Epithelial cell of esophagus (primary cell): ENCODE measurements around the gene DTX3.
A peak's percentile ranks its signal among the peaks of the same experiment; 100 is the strongest.
"Not testable (repeated sequence)": the region's sequence is repeated elsewhere in the genome, so short reads cannot be mapped to it uniquely, and the experiment has no call there.

Experiments
- DNase-seq: peaks from one replicate; pipeline ENCODE4 v3.0.0; 2010; ENCODE audit warnings: low read depth
- H3K4me3 ChIP-seq: 2 replicates; pipeline ENCODE4 v1.5.1; 2011; ENCODE audit warnings: mild to moderate bottlenecking, low read length, control low read depth
- CTCF ChIP-seq: IDR thresholded peaks from 2 replicates; pipeline ENCODE4 v1.5.1; 2011; ENCODE audit warnings: low read depth, mild to moderate bottlenecking, low read length, control low read depth, inconsistent platforms; ENCODE audit not compliant: insufficient read depth; ENCODE audit errors: missing control alignments

DTX3 gene

GRCh38 chr12:57604454-57604991, at the start of gene DTX3:
Gene DTX3, plus strand, starts transcription at chr12:57604824. Its CDS starts 1,694 bp downstream, at chr12:57606518.
- DNase-seq, result no peak
- TF ChIP-seq CTCF, result no peak
- H3K4me3 ChIP-seq, result peak within 1 kb of the TSS; percentile 63

DNA sequence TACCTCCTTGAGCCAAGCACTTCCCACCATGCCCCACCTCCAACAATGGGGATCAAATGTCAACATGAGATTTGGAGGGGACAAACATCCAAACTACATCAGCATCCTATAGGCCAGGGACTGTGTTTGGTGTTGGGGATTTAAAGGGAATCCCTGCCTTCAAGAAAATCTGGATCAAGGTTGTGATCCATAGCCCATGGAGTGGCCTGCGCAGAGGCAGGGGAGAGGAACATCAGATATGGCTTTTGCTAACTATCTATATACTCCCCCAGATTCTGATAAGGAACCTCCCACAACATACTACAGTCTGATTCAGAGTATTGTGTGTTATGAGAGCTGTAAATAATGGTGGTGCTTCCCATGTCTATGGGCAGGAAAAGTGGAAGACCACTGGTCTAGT, 49.7 kb upstream of the DTX3 start:
- no peak overlapping the region for H3K4me3 ChIP-seq
- no peak for TF ChIP-seq CTCF
- no peak for DNase-seq

- H3K4me3 ChIP-seq, result no peak overlapping the region
- no peak for DNase-seq
- TF ChIP-seq CTCF, result no peak
These were observed 45.8 kb upstream of the DTX3 start for GRCh38 chr12:57558864-57559263.

DNA sequence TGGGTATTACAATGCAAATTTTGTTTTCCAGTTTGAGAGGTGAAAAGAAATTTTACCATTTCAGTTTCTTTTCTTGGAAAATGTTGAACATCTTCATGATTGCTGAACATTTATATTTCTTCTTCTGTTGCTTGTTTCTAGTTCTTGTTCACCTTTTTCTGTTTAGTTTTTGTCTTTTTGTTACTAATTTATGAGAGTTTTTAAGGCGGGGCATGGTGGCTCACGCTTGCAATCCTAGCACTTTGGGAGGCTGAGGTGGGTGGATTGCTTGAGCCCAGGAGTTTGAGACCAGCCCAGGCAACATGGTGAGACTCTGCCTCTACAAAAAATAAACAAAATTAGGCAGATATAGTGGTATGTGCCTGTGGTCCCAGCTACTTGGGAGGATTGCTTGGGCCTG, 44.1 kb upstream of the DTX3 start:
- TF ChIP-seq CTCF, result no peak
- no peak for DNase-seq
- no peak overlapping the region for H3K4me3 ChIP-seq

GRCh38 chr12:57561117-57561516, 43.5 kb upstream of the DTX3 start:
- H3K4me3 ChIP-seq, result not testable (repeated sequence)
- peak; percentile 40 for DNase-seq

DNA sequence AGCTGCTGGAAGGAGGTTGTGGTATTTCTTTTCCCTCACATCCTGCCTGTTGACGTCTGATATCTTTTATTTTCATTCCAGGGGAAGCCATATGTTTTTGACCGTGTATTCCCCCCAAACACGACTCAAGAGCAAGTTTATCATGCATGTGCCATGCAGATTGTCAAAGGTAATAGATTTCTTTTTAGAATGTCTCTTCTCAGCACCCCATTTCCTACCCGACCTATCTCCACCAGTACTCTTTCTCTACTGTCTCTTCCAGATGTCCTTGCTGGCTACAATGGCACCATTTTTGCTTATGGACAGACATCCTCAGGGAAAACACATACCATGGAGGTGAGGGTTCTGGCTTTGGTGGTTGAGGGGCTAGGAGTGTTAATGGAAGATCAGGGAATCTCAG, 41.3 kb upstream of the DTX3 start:
- H3K4me3 ChIP-seq, result no peak overlapping the region
- DNase-seq, result no peak

DNA sequence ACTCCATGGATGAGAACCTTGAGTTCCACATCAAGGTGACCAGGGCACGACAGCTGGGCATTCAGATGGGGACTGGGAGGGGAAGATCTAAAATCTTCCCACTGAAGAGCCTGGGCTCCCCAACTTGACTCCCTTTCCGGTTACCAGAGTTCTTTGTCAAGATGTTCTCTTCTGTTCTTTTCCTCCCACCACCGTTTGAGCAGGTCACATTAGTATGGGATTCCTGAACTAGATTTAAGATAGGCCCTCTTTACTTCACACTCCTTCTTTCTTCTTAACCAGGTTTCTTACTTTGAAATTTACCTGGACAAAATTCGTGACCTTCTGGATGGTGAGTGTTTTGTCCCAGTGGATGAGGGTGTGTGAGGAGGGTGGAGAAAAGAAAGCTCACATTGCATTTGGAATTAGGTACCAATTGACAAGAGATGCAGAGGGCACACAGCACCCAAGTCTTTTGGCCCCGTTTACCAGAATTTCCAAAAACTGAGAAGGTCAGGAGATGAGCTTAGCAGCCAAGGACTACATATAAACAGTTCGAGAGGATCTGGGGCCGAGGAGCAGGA, 40.4 kb upstream of the DTX3 start:
- no peak overlapping the region for H3K4me3 ChIP-seq
- no peak for DNase-seq
- TF ChIP-seq CTCF, result no peak

More for the DNA sequence above, 41.3 kb upstream of the DTX3 start:
- no peak for TF ChIP-seq CTCF
